Common myeloid progenitor, CD34-positive (primary cell): Measurements from ENCODE around the gene OGFOD2.

Experiments
- CTCF ChIA-PET: fragments of 350-600 bp; sonication (Branson Sonifier 250); formaldehyde crosslinking; loops from one replicate; lab custom pipeline; 2021; ENCODE audit warnings: antibody characterized with exemption; lab: Charles Lee
- POLR2A ChIA-PET: fragments of 350-600 bp; sonication (Branson Sonifier 250); formaldehyde crosslinking; loops from one replicate; lab custom pipeline; 2021; ENCODE audit warnings: antibody characterized with exemption; lab: Charles Lee
- DNase-seq, 3 donors: peaks; one replicate each; pipeline versions ENCODE4 v3.0.0 to v3.0.0-alpha.2; 2013
- H3K27ac ChIP-seq, 2 experiments: 1 replicate in 1 of 2; 2 replicates in 1 of 2; pipeline ENCODE4 v1.7.0; 2013; ENCODE audit warnings: inconsistent platforms in 2 of 2, low read length in 2 of 2, mild to moderate bottlenecking in 2 of 2, low read depth in 1 of 2, moderate library complexity in 1 of 2; ENCODE audit not compliant: severe bottlenecking in 2 of 2, insufficient read depth in 1 of 2, poor library complexity in 1 of 2
- H3K27me3 ChIP-seq, 5 experiments: replicated peaks in 2 of 5; 1 replicate in 3 of 5; 2 replicates in 2 of 5; pipeline versions ENCODE4 v1.6.1 to v1.7.0; 2013; ENCODE audit warnings: low read length in 4 of 5, mild to moderate bottlenecking in 2 of 5, moderate library complexity in 2 of 5, inconsistent platforms in 1 of 5; ENCODE audit not compliant: insufficient read depth in 5 of 5, control insufficient read depth in 4 of 5
- H3K36me3 ChIP-seq, 4 experiments: 1 replicate in 2 of 4; 2 replicates in 2 of 4; pipeline versions ENCODE4 v1.6.1 to v1.7.0; 2013; ENCODE audit warnings: low read length in 3 of 4, control low read depth in 1 of 4, mild to moderate bottlenecking in 1 of 4; ENCODE audit not compliant: control insufficient read depth in 4 of 4, insufficient read depth in 4 of 4
- H3K4me1 ChIP-seq, 4 experiments: 1 replicate in 3 of 4; 2 replicates in 1 of 4; pipeline versions ENCODE4 v1.6.1 to v1.7.1; 2013; ENCODE audit warnings: low read length in 3 of 4, mild to moderate bottlenecking in 3 of 4, control low read depth in 1 of 4, inconsistent platforms in 1 of 4, moderate library complexity in 1 of 4; ENCODE audit not compliant: control insufficient read depth in 4 of 4, insufficient read depth in 4 of 4; ENCODE audit errors: control extremely low read depth in 1 of 4
- H3K4me3 ChIP-seq, 7 experiments: 1 replicate in 4 of 7; 2 replicates in 3 of 7; pipeline versions ENCODE4 v1.5.1 to v1.7.0; 2013; ENCODE audit warnings: mild to moderate bottlenecking in 7 of 7, low read length in 6 of 7, moderate library complexity in 6 of 7, inconsistent platforms in 2 of 7, low read depth in 2 of 7, control low read depth in 1 of 7; ENCODE audit not compliant: insufficient read depth in 4 of 7, control insufficient read depth in 1 of 7; ENCODE audit errors: extremely low read depth in 1 of 7
- H3K9me3 ChIP-seq, 5 experiments: 1 replicate in 4 of 5; 2 replicates in 1 of 5; pipeline versions ENCODE4 v1.6.1 to v1.7.1; 2013; ENCODE audit warnings: low read length in 4 of 5, mild to moderate bottlenecking in 2 of 5, inconsistent platforms in 1 of 5, low read depth in 1 of 5, moderate library complexity in 1 of 5; ENCODE audit not compliant: control insufficient read depth in 4 of 5, insufficient read depth in 2 of 5; ENCODE audit errors: control extremely low read depth in 1 of 5
- WGBS: methylation state at CpG from one replicate; pipeline ENCODE4 v1.1.5; 2013; ENCODE audit not compliant: insufficient coverage; 5-methylcytosine and 5-hydroxymethylcytosine counted together

The OGFOD2 gene

GRCh38 chr12:122979908-122980182, 4.8 kb downstream of the OGFOD2 start:
- CTCF ChIA-PET, result interaction anchor here (2.7 kb wide), 1 partner anchor 9 kb away, joined by 8 read pairs; no protein-coding TSS in a partner anchor
- peak overlapping the region; percentile 48 to 94 (median 84) for H3K4me3 ChIP-seq
- H3K9me3 ChIP-seq, result no peaks in the 10 kb centered on the region
- H3K4me1 ChIP-seq, result peaks cover 3 to 83% (median 78%) of the 10 kb centered on the region in 4 experiments
- DNase-seq, result no peak
- POLR2A ChIA-PET, result no interaction called here
- H3K27ac ChIP-seq, result peak overlapping the region in 1 of 2 experiments; percentile 81
- 16% methylated on average over 7 of the region's 7 CpGs for WGBS
- peaks cover 0 to 56% (median 25%) of the 10 kb centered on the region in 4 experiments for H3K36me3 ChIP-seq
- no peaks in the 10 kb centered on the region for H3K27me3 ChIP-seq

GRCh38 chr12:122980183-122981035, 5.4 kb downstream of the OGFOD2 start, which contains the start of gene ARL6IP4:
ARL6IP4 (plus strand) TSS chr12:122980681; CDS start chr12:122981140, 459 bp downstream.
- ChIA-PET POLR2A (no interaction called here), CTCF (interaction anchor here (2.7 kb wide), 1 partner anchor 10 kb away, joined by 8 read pairs; no protein-coding TSS in a partner anchor)
- Histone ChIP-seq H3K27me3 (no peaks in the 10 kb centered on the region), H3K4me3 (peak within 1 kb of the TSS; percentile 48 to 94 (median 84)), H3K9me3 (no peaks in the 10 kb centered on the region), H3K4me1 (peaks cover 3 to 85% (median 82%) of the 10 kb centered on the region in 4 experiments), H3K27ac (peak within 1 kb of the TSS; percentile 29 to 81), H3K36me3 (peaks cover 0 to 56% (median 25%) of the 10 kb centered on the region in 4 experiments)
- WGBS, result 0% methylated on average over 81 of the region's 96 CpGs
- peak; percentile 53 to 80 (median 72) for DNase-seq

DNA sequence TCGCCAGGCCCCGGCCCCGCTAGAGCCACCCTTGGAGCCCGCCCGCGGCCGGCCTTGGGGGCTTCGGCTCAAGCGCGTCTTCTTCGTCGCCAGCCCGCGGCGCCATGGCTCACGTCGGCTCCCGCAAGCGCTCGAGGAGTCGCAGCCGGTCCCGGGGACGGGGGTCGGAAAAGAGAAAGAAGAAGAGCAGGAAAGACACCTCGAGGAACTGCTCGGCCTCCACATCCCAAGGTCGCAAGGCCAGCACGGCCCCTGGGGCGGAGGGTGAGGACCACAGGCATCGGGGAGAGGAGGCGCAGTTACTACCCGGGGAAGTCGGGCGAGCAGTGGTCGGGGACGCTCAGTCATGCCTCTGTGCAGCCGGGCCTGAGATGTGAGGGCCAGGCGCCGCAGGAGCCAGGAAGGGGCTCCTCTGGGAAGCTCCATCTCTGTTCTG, 6.0 kb downstream of the OGFOD2 start:
- Histone ChIP-seq H3K27ac (peak overlapping the region; percentile 29 to 81), H3K27me3 (no peaks in the 10 kb centered on the region), H3K4me3 (peak overlapping the region; percentile 48 to 94 (median 84)), H3K4me1 (peaks cover 3 to 82% (median 80%) of the 10 kb centered on the region in 4 experiments), H3K36me3 (peaks cover 0 to 61% (median 29%) of the 10 kb centered on the region in 4 experiments), H3K9me3 (no peaks in the 10 kb centered on the region)
- CTCF ChIA-PET, result interaction anchor here (1.0 to 2.7 kb wide), 2 partner anchors 11 to 42 kb away, joined by 3 to 8 read pairs; no protein-coding TSS in a partner anchor
- peak in 1 of 3 donors; percentile 29 for DNase-seq
- WGBS, result 0% methylated on average over 40 of the region's 40 CpGs
- POLR2A ChIA-PET, result no interaction called here

DNA sequence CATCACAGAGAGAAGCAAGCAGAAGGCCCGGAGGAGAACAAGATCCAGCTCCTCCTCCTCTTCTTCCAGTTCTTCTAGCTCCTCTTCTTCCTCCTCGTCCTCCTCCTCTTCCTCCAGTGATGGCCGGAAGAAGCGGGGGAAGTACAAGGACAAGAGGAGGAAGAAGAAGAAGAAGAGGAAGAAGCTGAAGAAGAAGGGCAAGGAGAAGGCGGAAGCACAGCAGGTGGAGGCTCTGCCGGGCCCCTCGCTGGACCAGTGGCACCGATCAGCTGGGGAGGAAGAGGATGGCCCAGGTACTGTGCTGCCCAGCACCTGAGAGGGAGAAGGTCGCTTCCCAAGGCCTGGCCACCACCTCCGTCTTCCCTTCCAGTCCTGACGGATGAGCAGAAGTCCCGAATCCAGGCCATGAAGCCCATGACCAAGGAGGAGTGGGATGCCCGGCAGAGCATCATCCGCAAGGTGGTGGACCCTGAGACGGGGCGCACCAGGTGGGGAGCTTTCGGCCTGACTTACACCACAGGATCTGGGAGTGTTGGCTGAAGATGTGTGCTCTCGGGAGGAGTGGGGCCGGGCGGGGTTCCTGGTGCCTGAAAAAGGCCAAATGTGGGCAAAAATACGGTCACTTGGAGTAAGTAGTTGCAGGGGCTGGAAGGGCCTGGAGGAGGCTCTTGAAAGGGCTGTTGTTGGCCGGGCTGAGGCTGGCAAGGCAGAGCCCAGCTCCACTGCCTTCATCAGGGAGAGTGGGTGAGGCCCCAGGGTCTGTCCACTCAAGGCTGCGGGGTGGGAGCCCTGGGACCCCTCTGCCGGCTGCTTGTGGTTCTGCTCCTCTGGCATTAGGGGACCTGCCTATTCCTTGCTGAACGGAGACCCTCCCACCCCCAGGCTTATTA, 6.8 kb downstream of the OGFOD2 start:
- WGBS, result 71% methylated on average over 19 of the region's 25 CpGs
- Histone ChIP-seq H3K27ac (peak overlapping the region; percentile 29 to 81), H3K9me3 (no peaks in the 10 kb centered on the region), H3K4me1 (peaks cover 3 to 76% (median 72%) of the 10 kb centered on the region in 4 experiments), H3K4me3 (peak overlapping the region; percentile 48 to 94 (median 84)), H3K27me3 (no peaks in the 10 kb centered on the region), H3K36me3 (peaks cover 0 to 61% (median 32%) of the 10 kb centered on the region in 4 experiments)
- POLR2A ChIA-PET, result no interaction called here
- no peak for DNase-seq
- CTCF ChIA-PET, result interaction anchor here (1.0 to 2.7 kb wide), 5 partner anchors 11 to 251 kb away, joined by 3 to 8 read pairs (median 3); partner anchors contain the start of genes MPHOSPH9 and MTRFR

DNA sequence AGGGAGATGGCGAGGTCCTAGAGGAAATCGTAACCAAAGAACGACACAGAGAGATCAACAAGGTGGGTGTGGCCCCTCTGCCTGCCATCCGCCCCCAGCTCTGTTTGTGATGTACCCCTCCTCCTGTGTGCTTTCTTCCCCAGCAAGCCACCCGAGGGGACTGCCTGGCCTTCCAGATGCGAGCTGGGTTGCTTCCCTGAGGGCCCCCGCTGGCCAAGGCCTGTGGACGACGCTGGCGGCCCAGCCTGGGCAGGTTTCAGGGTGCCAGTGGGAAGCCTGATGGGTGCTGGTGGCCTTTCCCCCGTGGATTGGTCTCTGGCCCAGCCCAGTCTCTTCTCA, 7.4 kb downstream of the OGFOD2 start:
- Histone ChIP-seq H3K27ac (peak overlapping the region in 1 of 2 experiments; percentile 19), H3K9me3 (no peaks in the 10 kb centered on the region), H3K4me1 (peaks cover 3 to 72% (median 67%) of the 10 kb centered on the region in 4 experiments), H3K36me3 (peaks cover 0 to 61% (median 33%) of the 10 kb centered on the region in 4 experiments), H3K27me3 (no peaks in the 10 kb centered on the region), H3K4me3 (peak overlapping the region in 3 of 7 experiments; percentile 84 to 94 (median 90))
- CTCF ChIA-PET, result interaction anchor here (1.0 to 1.4 kb wide), 4 partner anchors 13 to 250 kb away, joined by 3 read pairs; partner anchors contain the start of genes ABCB9, MPHOSPH9 and MTRFR
- 81% methylated on average over 9 of the region's 11 CpGs for WGBS
- DNase-seq, result no peak
- POLR2A ChIA-PET, result interaction anchor here (2.8 kb wide), 1 partner anchor 7 kb away, joined by 12 read pairs; the partner anchor contains the start of gene OGFOD2

GRCh38 chr12:122982963-122983788, 8.1 kb downstream of the OGFOD2 start:
- ChIA-PET POLR2A (interaction anchor here (2.8 kb wide), 1 partner anchor 8 kb away, joined by 12 read pairs; the partner anchor contains the start of gene OGFOD2), CTCF (interaction anchor here (1.0 to 1.4 kb wide), 4 partner anchors 14 to 250 kb away, joined by 3 read pairs; partner anchors contain the start of genes ABCB9, MPHOSPH9 and MTRFR)
- Histone ChIP-seq H3K27me3 (no peaks in the 10 kb centered on the region), H3K4me3 (peak overlapping the region in 3 of 7 experiments; percentile 4 to 29 (median 8)), H3K9me3 (no peaks in the 10 kb centered on the region), H3K4me1 (peaks cover 3 to 68% (median 66%) of the 10 kb centered on the region in 4 experiments), H3K27ac (peak overlapping the region in 1 of 2 experiments; percentile 64), H3K36me3 (peaks cover 0 to 55% (median 36%) of the 10 kb centered on the region in 4 experiments)
- 89% methylated on average over 17 of the region's 21 CpGs for WGBS
- no peak for DNase-seq
